Measurements from ENCODE around the gene ATP2A1. TPM values are rescaled to one million over a fixed set of nuclear protein-coding genes. Genes with fewer than 3 reads are reported as not detected.

Gene ATP2A1
- total and polyA plus RNA-seq, 2 of the 13 experiments (the other 11 are each of a cell fraction or from before 2014, with no cell fraction given), result 3.2 to 12.5 TPM

- TF ChIP-seq KDM2A (CRISPR knock-in tag; IDR thresholded peaks at IDR 0.05; ENCODE audit: borderline replicate concordance, low read depth), result peak; percentile 18; the same call in 1 of the 2 replicates
- no peak for TF ChIP-seq BCL3 (CRISPR knock-in tag; IDR thresholded peaks at IDR 0.05)
- no peak for TF ChIP-seq MAFF (IDR thresholded peaks at IDR 0.05; ENCODE audit: low read depth, low read length)
- TF ChIP-seq ZNF468 (CRISPR knock-in tag; IDR thresholded peaks at IDR 0.05), result no peak
- no peak for TF ChIP-seq ZNF775 (CRISPR knock-in tag; IDR thresholded peaks at IDR 0.05; ENCODE audit: borderline replicate concordance)
- no peak for TF ChIP-seq MXD3 (CRISPR knock-in tag; IDR thresholded peaks at IDR 0.05)
- no peak; the same call in 1 of the 2 replicates for TF ChIP-seq YEATS4 (CRISPR knock-in tag; IDR thresholded peaks at IDR 0.05; ENCODE audit: borderline replicate concordance)
- TF ChIP-seq FOXA1 (IDR thresholded peaks at IDR 0.05), result no peak
- TF ChIP-seq FOXA1 (CRISPR knock-in tag; IDR thresholded peaks at IDR 0.05), result no peak
- no peak for TF ChIP-seq ZNF318 (CRISPR knock-in tag; IDR thresholded peaks at IDR 0.05)
- TF ChIP-seq ZNF317 (CRISPR knock-in tag; IDR thresholded peaks at IDR 0.05), result no peak
- no peak for TF ChIP-seq DMAP1 (CRISPR knock-in tag; IDR thresholded peaks at IDR 0.05)
- TF ChIP-seq ZNF891 (CRISPR knock-in tag; IDR thresholded peaks at IDR 0.05), result 0 out of 2 replicates have a peak, but pooled peaks have one; percentile 20
- TF ChIP-seq SNRNP70 (IDR thresholded peaks at IDR 0.05; ENCODE audit: low read depth, low read length), result no peak
- TF ChIP-seq TIGD3 (CRISPR knock-in tag; IDR thresholded peaks at IDR 0.05; ENCODE audit: borderline replicate concordance), result peak; percentile 75; the same call in 1 of the 2 replicates
These were observed 57.9 kb downstream of the ATP2A1 start (continued) for GRCh38 chr16:28935924-28936783.

All from HepG2 (cell line).